ENCODE measurements around the gene HNRNPAB.

Gene HNRNPAB

GRCh38 chr5:178215280-178216002 is 11.1 kb downstream of the HNRNPAB start:
- no peak overlapping the region for H3K4me3 ChIP-seq (ENCODE audit: low read depth, low read length)
- in situ Hi-C loops (cut with HindIII; ENCODE audit: low sequenced_read_pairs) = no loop called here
- DNase-seq (ENCODE audit: low read depth, low spot score) = no peak
- TF ChIP-seq, protein P1, sequence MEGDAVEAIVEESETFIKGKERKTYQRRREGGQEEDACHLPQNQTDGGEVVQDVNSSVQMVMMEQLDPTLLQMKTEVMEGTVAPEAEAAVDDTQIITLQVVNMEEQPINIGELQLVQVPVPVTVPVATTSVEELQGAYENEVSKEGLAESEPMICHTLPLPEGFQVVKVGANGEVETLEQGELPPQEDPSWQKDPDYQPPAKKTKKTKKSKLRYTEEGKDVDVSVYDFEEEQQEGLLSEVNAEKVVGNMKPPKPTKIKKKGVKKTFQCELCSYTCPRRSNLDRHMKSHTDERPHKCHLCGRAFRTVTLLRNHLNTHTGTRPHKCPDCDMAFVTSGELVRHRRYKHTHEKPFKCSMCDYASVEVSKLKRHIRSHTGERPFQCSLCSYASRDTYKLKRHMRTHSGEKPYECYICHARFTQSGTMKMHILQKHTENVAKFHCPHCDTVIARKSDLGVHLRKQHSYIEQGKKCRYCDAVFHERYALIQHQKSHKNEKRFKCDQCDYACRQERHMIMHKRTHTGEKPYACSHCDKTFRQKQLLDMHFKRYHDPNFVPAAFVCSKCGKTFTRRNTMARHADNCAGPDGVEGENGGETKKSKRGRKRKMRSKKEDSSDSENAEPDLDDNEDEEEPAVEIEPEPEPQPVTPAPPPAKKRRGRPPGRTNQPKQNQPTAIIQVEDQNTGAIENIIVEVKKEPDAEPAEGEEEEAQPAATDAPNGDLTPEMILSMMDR (IDR thresholded peaks at IDR 0.05; ENCODE audit: low read depth, low read length) = no peak

DNA sequence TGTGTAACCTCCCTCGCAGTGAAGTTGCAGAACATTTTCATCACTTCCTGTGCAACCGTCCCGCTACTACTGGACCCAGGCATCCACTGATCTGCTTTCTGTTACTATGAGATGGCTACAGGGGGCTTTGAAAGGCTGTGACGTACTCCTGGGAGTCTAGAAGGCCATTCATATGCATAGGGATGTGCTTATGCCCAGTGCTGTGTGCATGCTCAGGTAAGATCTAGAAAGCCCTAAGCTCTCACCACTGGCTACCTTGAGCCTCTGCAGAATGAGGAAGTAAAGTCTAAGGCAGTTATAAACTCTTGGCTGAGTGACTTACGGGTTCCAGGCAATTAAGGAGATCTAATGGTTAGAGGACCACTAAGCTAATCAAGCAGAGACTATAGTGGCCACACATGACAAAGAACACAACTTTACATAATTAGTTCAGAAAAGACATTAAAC is 11.8 kb downstream of the HNRNPAB start:
- TF ChIP-seq, protein P1 (IDR thresholded peaks at IDR 0.05; ENCODE audit: low read depth, low read length) = no peak
- no peak overlapping the region for H3K4me3 ChIP-seq (ENCODE audit: low read depth, low read length)
- in situ Hi-C loops (cut with HindIII; ENCODE audit: low sequenced_read_pairs) = no loop called here
- DNase-seq (ENCODE audit: low read depth, low spot score) = no peak

DNA sequence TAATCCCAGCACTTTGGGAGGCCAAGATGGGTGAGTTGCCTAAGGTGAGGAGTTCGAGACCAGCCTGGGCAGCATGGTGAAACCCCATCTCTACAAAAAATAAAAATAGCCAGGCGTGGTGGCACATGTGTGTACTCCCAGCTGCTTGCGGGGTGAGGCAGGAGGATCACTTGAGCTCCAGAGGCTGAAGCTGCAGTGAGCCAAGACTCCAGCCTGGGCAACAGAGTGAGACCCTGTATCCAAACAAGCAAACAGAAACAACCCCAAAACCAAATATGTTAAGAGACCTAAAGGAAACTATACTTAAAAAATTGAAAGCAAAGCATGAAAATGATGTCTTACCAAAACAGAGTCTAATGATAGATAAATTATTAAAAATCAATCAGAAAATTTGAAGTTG is 12.4 kb downstream of the HNRNPAB start:
- no peak for DNase-seq (ENCODE audit: low read depth, low spot score)
- TF ChIP-seq, protein P1 (IDR thresholded peaks at IDR 0.05; ENCODE audit: low read depth, low read length) = no peak
- in situ Hi-C loops (cut with HindIII; ENCODE audit: low sequenced_read_pairs) = no loop called here
- no peak overlapping the region for H3K4me3 ChIP-seq (ENCODE audit: low read depth, low read length)

GRCh38 chr5:178218237-178218776 is 14.0 kb downstream of the HNRNPAB start:
- no peak for DNase-seq (ENCODE audit: low read depth, low spot score)
- in situ Hi-C loops (cut with HindIII; ENCODE audit: low sequenced_read_pairs) = no loop called here
- no peak overlapping the region for H3K4me3 ChIP-seq (ENCODE audit: low read depth, low read length)
- TF ChIP-seq, protein P1 (IDR thresholded peaks at IDR 0.05; ENCODE audit: low read depth, low read length) = no peak

DNA sequence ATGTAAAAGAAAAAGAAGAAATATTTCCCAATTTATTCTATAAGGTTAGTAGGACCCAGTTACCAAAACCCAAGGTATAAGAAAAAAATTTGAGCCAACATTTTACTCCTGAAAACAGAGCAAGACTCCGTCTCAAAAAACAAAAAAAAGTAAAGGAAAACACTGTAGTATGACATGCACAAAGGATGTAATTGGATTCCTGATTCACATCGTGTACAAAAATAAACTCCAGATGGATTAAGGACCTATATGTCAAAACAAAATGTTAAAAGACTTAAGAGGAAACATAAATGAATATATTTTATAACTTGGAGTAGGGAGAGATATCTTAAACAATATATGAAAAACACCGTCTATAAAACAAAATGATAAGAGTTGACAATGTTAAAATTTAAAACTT is 14.5 kb downstream of the HNRNPAB start:
- no peak overlapping the region for H3K4me3 ChIP-seq (ENCODE audit: low read depth, low read length)
- in situ Hi-C loops (cut with HindIII; ENCODE audit: low sequenced_read_pairs) = no loop called here
- no peak for DNase-seq (ENCODE audit: low read depth, low spot score)
- TF ChIP-seq, protein P1 (IDR thresholded peaks at IDR 0.05; ENCODE audit: low read depth, low read length) = no peak

DNA sequence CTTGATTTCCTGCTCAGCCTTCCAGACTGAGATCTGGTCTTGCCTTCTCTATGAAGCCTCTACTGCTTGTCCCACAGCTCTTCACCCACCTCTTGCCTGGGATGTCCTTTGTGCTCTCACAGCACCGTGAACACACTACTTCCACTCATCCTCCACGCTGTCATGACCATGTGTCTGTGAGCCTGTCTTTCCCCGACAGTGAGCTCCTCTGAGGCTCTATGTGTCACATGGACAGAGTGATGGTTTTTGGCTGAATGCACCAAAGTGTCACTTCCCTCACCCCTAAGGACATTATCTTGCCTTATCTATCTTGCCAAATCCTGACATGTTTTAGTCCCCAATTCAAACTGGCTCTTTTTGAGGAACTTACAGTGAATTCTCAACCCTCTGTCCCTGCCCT is 16.9 kb downstream of the HNRNPAB start:
- no peak for DNase-seq (ENCODE audit: low read depth, low spot score)
- no peak overlapping the region for H3K4me3 ChIP-seq (ENCODE audit: low read depth, low read length)
- in situ Hi-C loops (cut with HindIII; ENCODE audit: low sequenced_read_pairs) = no loop called here
- TF ChIP-seq, protein P1 (IDR thresholded peaks at IDR 0.05; ENCODE audit: low read depth, low read length) = no peak
